Lower lobe of right lung (tissue), 2 donors: ENCODE data around the gene BLM. TPM values are rescaled to one million over a fixed set of nuclear protein-coding genes. Genes with fewer than 3 reads are reported as not detected.

Experiments
- ATAC-seq, 2 donors: fragments of 200-7000 bp; cut with Tn5 transposase; one replicate each; pipeline ENCODE4 v1.9.1; 2020 to 2022; ENCODE audit warnings: mild to moderate bottlenecking in 2 of 2, moderate library complexity in 2 of 2
- DNase-seq: peaks from one replicate; pipeline ENCODE4 v3.0.0-alpha.2; 2020
- H3K27ac ChIP-seq: fragments of 200-600 bp; one replicate; pipeline ENCODE4 v1.8.0; 2022
- H3K27me3 ChIP-seq: fragments of 200-600 bp; one replicate; pipeline ENCODE4 v1.8.0; 2022; ENCODE audit warnings: low read depth
- H3K36me3 ChIP-seq: fragments of 200-600 bp; one replicate; pipeline ENCODE4 v1.8.0; 2022; ENCODE audit warnings: mild to moderate bottlenecking
- H3K4me1 ChIP-seq: fragments of 200-600 bp; one replicate; pipeline ENCODE4 v1.8.0; 2022
- H3K4me3 ChIP-seq: fragments of 200-600 bp; one replicate; pipeline ENCODE4 v1.8.0; 2022; ENCODE audit warnings: mild to moderate bottlenecking
- H3K9me3 ChIP-seq: fragments of 200-600 bp; one replicate; pipeline ENCODE4 v1.8.0; 2022
- CTCF ChIP-seq: fragments of 200-600 bp; IDR thresholded peaks from one replicate; pipeline ENCODE4 v1.8.0; 2022; ENCODE audit warnings: antibody characterized with exemption, mild to moderate bottlenecking
- intact Hi-C: fragments of 100-400 bp; cut with DNase I; formaldehyde crosslinking; loops from one replicate; pipeline ENCODE4 v1.11.0; 2022
- total RNA-seq: library from RNA; stranded (reverse); fragmentation: NEBNext Ultra II Directional; extraction: Animal tissue kit (Norgen Biotek cat#: 25700); gene quantifications from one replicate; pipeline ENCODE4 v1.2.1, GENCODE V29; 2021
- donor health status: DM: no; HTN: yes; CAD: no; lungs with severe emphysema.

Gene BLM
- total RNA-seq, 1 donor from 2014 or later: 2.0 TPM

- Histone ChIP-seq H3K4me3 (no peak overlapping the region), H3K27me3 (no peaks in the 10 kb centered on the region), H3K4me1 (peaks cover 18% of the 10 kb centered on the region), H3K9me3 (no peaks in the 10 kb centered on the region), H3K36me3 (no peaks in the 10 kb centered on the region), H3K27ac (no peak overlapping the region)
- no peak for ATAC-seq
- intact Hi-C loops: no loop called here
- TF ChIP-seq CTCF: no peak
- DNase-seq: no peak
Measured at GRCh38 chr15:90855139-90855538, 138.0 kb downstream of the BLM start.

- DNase-seq: no peak
- Histone ChIP-seq H3K4me1 (peaks cover 16% of the 10 kb centered on the region), H3K9me3 (no peaks in the 10 kb centered on the region), H3K4me3 (no peak overlapping the region), H3K36me3 (no peaks in the 10 kb centered on the region), H3K27me3 (no peaks in the 10 kb centered on the region), H3K27ac (no peak overlapping the region)
- ATAC-seq: no peak
- TF ChIP-seq CTCF: no peak
- intact Hi-C loops: no loop called here
Measured at GRCh38 chr15:90857337-90857736, 140.2 kb downstream of the BLM start.

GRCh38 chr15:90857883-90858443 is 140.8 kb downstream of the BLM start:
- no peak for TF ChIP-seq CTCF
- ATAC-seq (no peak), DNase-seq (no peak)
- Histone ChIP-seq H3K4me1 (peaks cover 15% of the 10 kb centered on the region), H3K4me3 (no peak overlapping the region), H3K36me3 (no peaks in the 10 kb centered on the region), H3K27me3 (no peaks in the 10 kb centered on the region), H3K27ac (no peak overlapping the region), H3K9me3 (no peaks in the 10 kb centered on the region)
- intact Hi-C loops: no loop called here

GRCh38 chr15:90859234-90860131 is 142.3 kb downstream of the BLM start:
- no peak for ATAC-seq
- no peak for DNase-seq
- no peak for TF ChIP-seq CTCF
- Histone ChIP-seq H3K9me3 (no peaks in the 10 kb centered on the region), H3K4me3 (no peak overlapping the region), H3K4me1 (peaks cover 27% of the 10 kb centered on the region), H3K27ac (no peak overlapping the region), H3K27me3 (no peaks in the 10 kb centered on the region), H3K36me3 (no peaks in the 10 kb centered on the region)
- intact Hi-C loops: no loop called here

- intact Hi-C loops: no loop called here
Measured at GRCh38 chr15:90860450-90860849, 143.3 kb downstream of the BLM start.

More at GRCh38 chr15:90860450-90860849, 143.3 kb downstream of the BLM start:
- TF ChIP-seq CTCF: no peak
- peaks cover 27% of the 10 kb centered on the region for H3K4me1 ChIP-seq
- H3K9me3 ChIP-seq: no peaks in the 10 kb centered on the region
- no peak for DNase-seq
- H3K27ac ChIP-seq: no peak overlapping the region
- H3K4me3 ChIP-seq: no peak overlapping the region
- no peaks in the 10 kb centered on the region for H3K36me3 ChIP-seq
- ATAC-seq: no peak
- H3K27me3 ChIP-seq: no peaks in the 10 kb centered on the region
